Stomach (tissue), 4 donors: ENCODE measurements around the gene AKNA.

Experiments used
- CTCF ChIP-seq, 7 experiments: fragments of 450-650 bp in 4 of 7; fragments of 200-600 bp in 3 of 7; sonication (generic) in 3 of 7; IDR thresholded peaks; one replicate each; pipeline ENCODE4 v1.5.1; 2016 to 2019; ENCODE audit warnings: antibody characterized with exemption in 7 of 7, control low read depth in 2 of 7, mild to moderate bottlenecking in 1 of 7
- POLR2A ChIP-seq, 4 donors: fragments of 450-650 bp; IDR thresholded peaks; one replicate each; pipeline ENCODE4 v1.6.1; 2016; ENCODE audit warnings: antibody characterized with exemption in 4 of 4, control low read depth in 2 of 4, mild to moderate bottlenecking in 1 of 4, moderate library complexity in 1 of 4

DNA sequence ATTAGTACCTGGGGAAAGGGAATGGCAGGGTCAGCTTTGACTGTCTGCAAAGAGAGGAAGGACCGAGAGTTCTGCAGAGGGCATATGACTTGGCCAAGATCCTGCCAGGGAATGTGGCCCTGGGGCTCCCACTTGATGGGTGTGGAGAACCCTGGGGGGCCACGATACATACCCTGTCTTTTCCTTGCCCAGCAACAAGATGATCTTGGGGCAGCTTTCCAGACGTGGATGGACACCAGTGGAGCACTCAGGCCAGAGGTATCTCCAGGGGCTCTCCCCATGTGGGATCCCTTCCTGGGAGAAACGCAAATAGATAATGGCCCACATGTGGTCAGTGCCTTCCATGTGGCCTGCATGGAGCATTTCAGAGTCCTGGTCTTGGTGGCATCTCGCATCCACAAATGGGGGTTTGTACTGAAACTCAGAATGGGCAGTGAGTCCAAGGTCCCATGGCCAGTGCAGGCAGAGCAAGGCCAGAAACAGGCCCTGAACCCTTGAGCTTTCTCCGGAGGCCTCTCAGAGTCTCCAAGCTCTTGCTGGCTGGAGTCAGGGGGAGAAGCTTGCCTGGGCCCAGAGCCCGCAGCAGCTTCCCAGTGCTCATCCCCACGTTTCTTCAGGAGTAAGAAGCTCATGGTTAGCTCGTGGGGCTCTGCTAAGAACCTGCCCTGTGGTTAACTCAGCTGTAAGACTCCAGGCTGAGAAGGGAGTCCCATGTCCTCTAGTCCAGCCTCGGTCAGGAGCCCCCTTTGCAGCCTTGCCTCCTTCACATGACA lies 83.2 kb downstream of the AKNA start:
- TF ChIP-seq POLR2A (IDR thresholded peaks at IDR 0.05) (no peak), CTCF (IDR thresholded peaks at IDR 0.05) (no peak)
